ENCODE results near the gene PCYT1B. TPM values are rescaled to one million over a fixed set of nuclear protein-coding genes. Genes with fewer than 3 reads are reported as not detected.

The PCYT1B gene
- total RNA-seq, 4 donors from 2014 or later = 0.16 TPM; not detected in 3

- no peak for DNase-seq
- intact Hi-C loops (cut with DNase I; ENCODE audit: low total_unique reads) = no loop called here
- Histone ChIP-seq H3K4me3 (no peak overlapping the region), H3K9me3 (no peaks in the 10 kb centered on the region), H3K27me3 (no peaks in the 10 kb centered on the region), H3K36me3 (no peaks in the 10 kb centered on the region), H3K4me1 (no peaks in the 10 kb centered on the region), H3K27ac (no peak overlapping the region)
- in situ Hi-C loops (cut with MboI; ENCODE audit: low pct_ligation_motif_present in 1 of 4, low pct_unique_long_range_greater_than_20kb in 1 of 4, low sequenced_read_pairs in 3 of 4) = no loop called here
- TF ChIP-seq POLR2AphosphoS5 (IDR thresholded peaks at IDR 0.05) (no peak), CTCF (IDR thresholded peaks at IDR 0.05) (no peak), EP300 (IDR thresholded peaks at IDR 0.05; ENCODE audit: low read depth) (no peak), POLR2A (IDR thresholded peaks at IDR 0.05) (no peak)
- 72 to 100% methylated on average over 1 to 2 of the region's 2 CpGs for WGBS, 2 donors (ENCODE audit: low coverage in 1 of 2)
Observed at GRCh38 chrX:24526616-24527015, 120.5 kb downstream of the PCYT1B start.

- no peak overlapping the region for H3K4me3 ChIP-seq
- intact Hi-C loops (cut with DNase I; ENCODE audit: low total_unique reads) = no loop called here
- H3K36me3 ChIP-seq = no peaks in the 10 kb centered on the region
- H3K9me3 ChIP-seq = no peaks in the 10 kb centered on the region
- no peak for TF ChIP-seq POLR2A (IDR thresholded peaks at IDR 0.05)
- TF ChIP-seq POLR2AphosphoS5 (IDR thresholded peaks at IDR 0.05) = no peak
- H3K27me3 ChIP-seq = no peaks in the 10 kb centered on the region
- WGBS, 2 donors (ENCODE audit: low coverage in 1 of 2) = 86% methylated on average over 2 of the region's 2 CpGs; no CpG with 5 or more reads in 1 of the 2 donors
- in situ Hi-C loops (cut with MboI; ENCODE audit: low pct_ligation_motif_present in 1 of 4, low pct_unique_long_range_greater_than_20kb in 1 of 4, low sequenced_read_pairs in 3 of 4) = no loop called here
- no peak for DNase-seq
- H3K27ac ChIP-seq = no peak overlapping the region
- no peaks in the 10 kb centered on the region for H3K4me1 ChIP-seq
Observed at GRCh38 chrX:24525455-24525854, 121.7 kb downstream of the PCYT1B start.

- Histone ChIP-seq H3K9me3 (no peaks in the 10 kb centered on the region), H3K36me3 (no peaks in the 10 kb centered on the region), H3K4me1 (no peaks in the 10 kb centered on the region), H3K27me3 (no peaks in the 10 kb centered on the region), H3K4me3 (no peak overlapping the region), H3K27ac (no peak overlapping the region)
- TF ChIP-seq POLR2AphosphoS5 (IDR thresholded peaks at IDR 0.05) (no peak), POLR2A (IDR thresholded peaks at IDR 0.05) (no peak), EP300 (IDR thresholded peaks at IDR 0.05; ENCODE audit: low read depth) (no peak), CTCF (IDR thresholded peaks at IDR 0.05) (no peak)
- in situ Hi-C loops (cut with MboI; ENCODE audit: low pct_ligation_motif_present in 1 of 4, low pct_unique_long_range_greater_than_20kb in 1 of 4, low sequenced_read_pairs in 3 of 4) (no loop called here), intact Hi-C loops (cut with DNase I; ENCODE audit: low total_unique reads) (no loop called here)
- DNase-seq = no peak
- 75 to 93% methylated on average over 2 of the region's 2 CpGs for WGBS, 2 donors (ENCODE audit: low coverage in 1 of 2)
Observed at GRCh38 chrX:24520472-24520871, 126.7 kb downstream of the PCYT1B start.

- intact Hi-C loops (cut with DNase I; ENCODE audit: low total_unique reads) (no loop called here), in situ Hi-C loops (cut with MboI; ENCODE audit: low pct_ligation_motif_present in 1 of 4, low pct_unique_long_range_greater_than_20kb in 1 of 4, low sequenced_read_pairs in 3 of 4) (no loop called here)
- Histone ChIP-seq H3K36me3 (no peaks in the 10 kb centered on the region), H3K4me3 (no peak overlapping the region), H3K27me3 (no peaks in the 10 kb centered on the region), H3K9me3 (no peaks in the 10 kb centered on the region), H3K27ac (no peak overlapping the region), H3K4me1 (no peaks in the 10 kb centered on the region)
- no peak for DNase-seq
- TF ChIP-seq POLR2A (IDR thresholded peaks at IDR 0.05) (no peak), CTCF (IDR thresholded peaks at IDR 0.05) (no peak), POLR2AphosphoS5 (IDR thresholded peaks at IDR 0.05) (no peak), EP300 (IDR thresholded peaks at IDR 0.05; ENCODE audit: low read depth) (no peak)
- 40 to 70% methylated on average over 1 to 4 of the region's 4 CpGs for WGBS, 2 donors (ENCODE audit: low coverage in 1 of 2)
Observed at GRCh38 chrX:24515447-24515846, 131.7 kb downstream of the PCYT1B start.

- H3K4me3 ChIP-seq = no peak overlapping the region
- intact Hi-C loops (cut with DNase I; ENCODE audit: low total_unique reads) = no loop called here
Observed at GRCh38 chrX:24513416-24513815, 133.7 kb downstream of the PCYT1B start.

More at GRCh38 chrX:24513416-24513815, 133.7 kb downstream of the PCYT1B start:
- in situ Hi-C loops (cut with MboI; ENCODE audit: low pct_ligation_motif_present in 1 of 4, low pct_unique_long_range_greater_than_20kb in 1 of 4, low sequenced_read_pairs in 3 of 4) = no loop called here
- 63% methylated on average over 5 of the region's 5 CpGs; no CpG with 5 or more reads in 1 of the 2 donors for WGBS, 2 donors (ENCODE audit: low coverage in 1 of 2)
- no peak for TF ChIP-seq POLR2A (IDR thresholded peaks at IDR 0.05)
- TF ChIP-seq POLR2AphosphoS5 (IDR thresholded peaks at IDR 0.05) = no peak
- TF ChIP-seq EP300 (IDR thresholded peaks at IDR 0.05; ENCODE audit: low read depth) = no peak
- TF ChIP-seq CTCF (IDR thresholded peaks at IDR 0.05) = no peak
- no peaks in the 10 kb centered on the region for H3K9me3 ChIP-seq
- H3K27ac ChIP-seq = no peak overlapping the region
- DNase-seq = no peak
- H3K4me1 ChIP-seq = no peaks in the 10 kb centered on the region
- H3K27me3 ChIP-seq = no peaks in the 10 kb centered on the region
- no peaks in the 10 kb centered on the region for H3K36me3 ChIP-seq

Measured in transverse colon (tissue), 4 donors.